Activated B cell treated with CpG ODN at 0.5 μM for 24 hours (primary cell): ENCODE data around the gene CSNK2A3. TPM values are rescaled to one million over a fixed set of nuclear protein-coding genes. Genes with fewer than 3 reads are reported as not detected.

Experiments used
- ATAC-seq: fragments of 200-7000 bp; cut with Tn5 transposase; one replicate; pipeline ENCODE4 v1.10.0; 2021; ENCODE audit warnings: low read depth, mild to moderate bottlenecking, moderate library complexity
- CTCF ChIA-PET: fragments of 350-600 bp; sonication (Branson Sonifier 250); formaldehyde crosslinking; loops from one replicate; lab custom pipeline; 2021; ENCODE audit warnings: antibody characterized with exemption; lab: Charles Lee
- POLR2A ChIA-PET: fragments of 350-600 bp; sonication (Branson Sonifier 250); formaldehyde crosslinking; loops from one replicate; lab custom pipeline; 2021; ENCODE audit warnings: antibody characterized with exemption; lab: Charles Lee
- DNase-seq: peaks from one replicate; pipeline ENCODE4 v3.0.0; 2022
- H3K27ac Mint-ChIP-seq: one replicate; pipeline ENCODE4 v1.8.0; 2020; ENCODE audit warnings: mixed read lengths
- H3K27me3 Mint-ChIP-seq: one replicate; pipeline ENCODE4 v1.8.0; 2021; ENCODE audit warnings: mixed read lengths
- H3K36me3 Mint-ChIP-seq: one replicate; pipeline ENCODE4 v1.8.0; 2021; ENCODE audit warnings: low read depth, mixed read lengths
- H3K4me1 Mint-ChIP-seq: one replicate; pipeline ENCODE4 v1.8.0; 2021; ENCODE audit warnings: mixed read lengths
- H3K4me3 Mint-ChIP-seq: one replicate; pipeline ENCODE4 v1.8.0; 2020; ENCODE audit warnings: mild to moderate bottlenecking, mixed read lengths
- H3K9me3 Mint-ChIP-seq: one replicate; pipeline ENCODE4 v1.8.0; 2020; ENCODE audit warnings: mixed read lengths
- CTCF ChIP-seq: fragments of 200-600 bp; IDR thresholded peaks from one replicate; pipeline ENCODE4 v1.8.0; 2022; ENCODE audit warnings: antibody characterized with exemption, mild to moderate bottlenecking
- intact Hi-C: fragments of 100-400 bp; cut with micrococcal nuclease; formaldehyde crosslinking; loops from one replicate; pipeline ENCODE4 v1.15.1; 2024
- total RNA-seq: library from RNA; stranded (reverse); gene quantifications from 2 replicates; pipeline ENCODE4 v1.2.3, GENCODE V29; 2022

Gene CSNK2A3
- total RNA-seq, 1 donor from 2014 or later: 0.24 TPM

DNA sequence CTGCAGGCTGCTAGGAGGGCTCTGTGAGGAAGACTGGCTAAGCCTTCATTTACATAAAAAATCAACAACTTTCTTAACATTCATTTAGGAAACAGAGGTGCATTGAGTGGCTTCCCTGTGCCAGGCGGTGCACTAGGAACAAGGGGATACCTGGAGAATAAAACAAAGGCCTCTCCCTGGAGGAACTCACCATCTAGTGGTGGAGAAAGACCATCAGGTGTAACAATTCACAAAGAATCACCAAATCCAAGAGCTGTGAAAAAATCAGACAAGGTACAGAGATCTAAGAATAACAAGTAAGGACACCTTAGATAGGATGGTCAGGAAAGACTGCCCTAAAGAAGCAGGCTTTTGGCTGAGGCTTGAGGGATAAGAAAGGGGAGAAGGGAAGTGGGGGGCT, 40.3 kb downstream of the CSNK2A3 start:
- peaks cover 2% of the 10 kb centered on the region for H3K27me3 Mint-ChIP-seq
- no peak for ATAC-seq
- intact Hi-C loops: no loop called here
- CTCF ChIA-PET: interaction anchor here (1.3 kb wide), 1 partner anchor 13 kb away, joined by 3 read pairs; no protein-coding TSS in a partner anchor
- TF ChIP-seq CTCF: no peak
- H3K4me3 Mint-ChIP-seq: no peak overlapping the region
- H3K4me1 Mint-ChIP-seq: peaks cover 4% of the 10 kb centered on the region
- H3K36me3 Mint-ChIP-seq: no peaks in the 10 kb centered on the region
- H3K9me3 Mint-ChIP-seq: no peaks in the 10 kb centered on the region
- DNase-seq: no peak
- no peak overlapping the region for H3K27ac Mint-ChIP-seq
- POLR2A ChIA-PET: no interaction called here

GRCh38 chr11:11311169-11311568, 41.9 kb downstream of the CSNK2A3 start:
- CTCF ChIA-PET: no interaction called here
- Mint-ChIP-seq H3K4me1 (peaks cover 4% of the 10 kb centered on the region), H3K27ac (no peak overlapping the region), H3K4me3 (no peak overlapping the region), H3K27me3 (peaks cover 2% of the 10 kb centered on the region), H3K36me3 (no peaks in the 10 kb centered on the region), H3K9me3 (no peaks in the 10 kb centered on the region)
- intact Hi-C loops: no loop called here
- ATAC-seq: no peak
- DNase-seq: no peak
- POLR2A ChIA-PET: no interaction called here
- no peak for TF ChIP-seq CTCF

DNA sequence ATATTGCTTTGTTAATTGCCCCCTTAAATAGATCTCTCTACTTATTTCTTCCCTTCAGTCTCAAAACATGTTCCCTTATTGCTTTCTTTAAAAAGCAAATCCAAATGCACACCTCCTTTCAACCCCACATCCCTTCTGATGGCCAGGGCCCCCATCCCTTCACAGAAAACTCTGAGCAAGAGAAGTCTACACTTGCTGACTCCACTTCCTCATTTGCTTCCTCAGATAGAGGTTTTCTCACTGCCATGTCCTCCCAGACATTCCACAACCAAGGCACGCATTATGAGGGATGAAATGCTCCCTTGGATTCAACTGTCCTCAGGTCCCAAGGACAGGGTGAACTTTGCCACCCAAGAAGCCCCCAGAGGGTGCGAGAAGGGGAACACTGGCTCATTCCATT, 43.1 kb downstream of the CSNK2A3 start:
- intact Hi-C loops: no loop called here

GRCh38 chr11:11308249-11308648, 44.8 kb downstream of the CSNK2A3 start:
- Mint-ChIP-seq H3K4me3 (no peak overlapping the region), H3K9me3 (no peaks in the 10 kb centered on the region), H3K4me1 (peaks cover 4% of the 10 kb centered on the region), H3K27ac (no peak overlapping the region), H3K27me3 (no peaks in the 10 kb centered on the region), H3K36me3 (no peaks in the 10 kb centered on the region)
- CTCF ChIA-PET: no interaction called here
- no peak for TF ChIP-seq CTCF
- POLR2A ChIA-PET: no interaction called here
- DNase-seq (no peak), ATAC-seq (no peak)
- intact Hi-C loops: no loop called here

More for the DNA sequence above, 43.1 kb downstream of the CSNK2A3 start:
- POLR2A ChIA-PET: no interaction called here
- ATAC-seq (no peak), DNase-seq (no peak)
- Mint-ChIP-seq H3K27me3 (no peaks in the 10 kb centered on the region), H3K9me3 (no peaks in the 10 kb centered on the region), H3K4me1 (peaks cover 4% of the 10 kb centered on the region), H3K27ac (no peak overlapping the region), H3K4me3 (no peak overlapping the region), H3K36me3 (no peaks in the 10 kb centered on the region)
- CTCF ChIA-PET: no interaction called here
- no peak for TF ChIP-seq CTCF

- TF ChIP-seq CTCF: no peak
- ChIA-PET CTCF (no interaction called here), POLR2A (no interaction called here)
- H3K27me3 Mint-ChIP-seq: no peaks in the 10 kb centered on the region
- ATAC-seq (no peak), DNase-seq (no peak)
- H3K4me3 Mint-ChIP-seq: no peak overlapping the region
- H3K36me3 Mint-ChIP-seq: no peaks in the 10 kb centered on the region
- no peak overlapping the region for H3K27ac Mint-ChIP-seq
- intact Hi-C loops: no loop called here
- no peaks in the 10 kb centered on the region for H3K9me3 Mint-ChIP-seq
- peaks cover 4% of the 10 kb centered on the region for H3K4me1 Mint-ChIP-seq
These were observed 46.2 kb downstream of the CSNK2A3 start for GRCh38 chr11:11306855-11307254.
